Neural crest cell (in vitro differentiated cells): ENCODE results near the gene NTNG2. TPM values are rescaled to one million over a fixed set of nuclear protein-coding genes. Genes with fewer than 3 reads are reported as not detected.
A peak's percentile ranks its signal among the peaks of the same experiment; 100 is the strongest.

Experiments
- DNase-seq: peaks from one replicate; pipeline ENCODE4 v3.0.0; 2021; ENCODE audit warnings: low read depth, mixed read lengths, low spot score
- H3K27ac Mint-ChIP-seq: one replicate; pipeline ENCODE4 v1.8.0; 2021; ENCODE audit warnings: mild to moderate bottlenecking, mixed read lengths; ENCODE audit not compliant: unreplicated experiment
- H3K27me3 Mint-ChIP-seq: 2 replicates; pipeline ENCODE4 v1.8.0; 2021; ENCODE audit warnings: low read depth, mild to moderate bottlenecking, mixed read lengths
- H3K36me3 Mint-ChIP-seq: 2 replicates; pipeline ENCODE4 v1.8.0; 2021; ENCODE audit warnings: low read depth, mild to moderate bottlenecking, mixed read lengths
- H3K4me1 Mint-ChIP-seq: 2 replicates; pipeline ENCODE4 v1.8.0; 2021; ENCODE audit warnings: mixed read lengths
- H3K4me3 Mint-ChIP-seq: one replicate; pipeline ENCODE4 v1.8.0; 2021; ENCODE audit warnings: mild to moderate bottlenecking, mixed read lengths
- H3K9me3 Mint-ChIP-seq: 2 replicates; pipeline ENCODE4 v1.8.0; 2021; ENCODE audit warnings: mixed read lengths
- total RNA-seq: library from RNA; stranded (reverse); gene quantifications from 2 replicates; pipeline ENCODE4 v1.2.1, GENCODE V29; 2021
- TF ChIP-seq, protein P1 (sequence below): fragments of 200-600 bp; sonication (generic); conservative IDR thresholded peaks from 2 replicates; pipeline ENCODE4 v1.5.0; 2021; ENCODE audit warnings: antibody characterized with exemption, mild to moderate bottlenecking

NTNG2 gene
- total RNA-seq, 1 donor from 2014 or later = 3.6 TPM

DNA sequence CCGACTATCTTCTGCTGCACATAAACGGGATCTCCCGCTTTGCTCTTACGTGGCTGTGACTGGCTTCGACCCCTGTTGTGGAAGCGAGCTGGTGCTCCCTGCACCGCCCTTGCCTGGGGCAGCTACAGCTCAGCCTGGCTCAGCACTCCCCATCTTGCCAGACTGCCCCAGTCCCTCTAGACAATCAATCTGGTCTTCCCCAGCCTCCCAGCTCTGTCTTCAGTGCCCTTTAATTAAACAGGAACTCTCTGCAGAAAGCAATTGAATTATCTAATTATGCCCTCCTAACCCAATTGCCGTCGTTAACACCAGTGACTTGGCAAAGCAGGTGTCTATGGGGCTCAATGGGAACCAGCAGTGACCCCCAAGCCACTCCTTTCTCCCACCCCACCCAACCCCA is 18.9 kb upstream of the NTNG2 start:
- H3K4me3 Mint-ChIP-seq = peak overlapping the region; percentile 35
- no peaks in the 10 kb centered on the region for H3K36me3 Mint-ChIP-seq
- no peak for DNase-seq
- H3K27me3 Mint-ChIP-seq = peaks cover 18% of the 10 kb centered on the region
- H3K4me1 Mint-ChIP-seq = peaks cover 37% of the 10 kb centered on the region
- TF ChIP-seq, protein P1, sequence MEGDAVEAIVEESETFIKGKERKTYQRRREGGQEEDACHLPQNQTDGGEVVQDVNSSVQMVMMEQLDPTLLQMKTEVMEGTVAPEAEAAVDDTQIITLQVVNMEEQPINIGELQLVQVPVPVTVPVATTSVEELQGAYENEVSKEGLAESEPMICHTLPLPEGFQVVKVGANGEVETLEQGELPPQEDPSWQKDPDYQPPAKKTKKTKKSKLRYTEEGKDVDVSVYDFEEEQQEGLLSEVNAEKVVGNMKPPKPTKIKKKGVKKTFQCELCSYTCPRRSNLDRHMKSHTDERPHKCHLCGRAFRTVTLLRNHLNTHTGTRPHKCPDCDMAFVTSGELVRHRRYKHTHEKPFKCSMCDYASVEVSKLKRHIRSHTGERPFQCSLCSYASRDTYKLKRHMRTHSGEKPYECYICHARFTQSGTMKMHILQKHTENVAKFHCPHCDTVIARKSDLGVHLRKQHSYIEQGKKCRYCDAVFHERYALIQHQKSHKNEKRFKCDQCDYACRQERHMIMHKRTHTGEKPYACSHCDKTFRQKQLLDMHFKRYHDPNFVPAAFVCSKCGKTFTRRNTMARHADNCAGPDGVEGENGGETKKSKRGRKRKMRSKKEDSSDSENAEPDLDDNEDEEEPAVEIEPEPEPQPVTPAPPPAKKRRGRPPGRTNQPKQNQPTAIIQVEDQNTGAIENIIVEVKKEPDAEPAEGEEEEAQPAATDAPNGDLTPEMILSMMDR = no peak
- H3K9me3 Mint-ChIP-seq = no peaks in the 10 kb centered on the region
- no peak overlapping the region for H3K27ac Mint-ChIP-seq

DNA sequence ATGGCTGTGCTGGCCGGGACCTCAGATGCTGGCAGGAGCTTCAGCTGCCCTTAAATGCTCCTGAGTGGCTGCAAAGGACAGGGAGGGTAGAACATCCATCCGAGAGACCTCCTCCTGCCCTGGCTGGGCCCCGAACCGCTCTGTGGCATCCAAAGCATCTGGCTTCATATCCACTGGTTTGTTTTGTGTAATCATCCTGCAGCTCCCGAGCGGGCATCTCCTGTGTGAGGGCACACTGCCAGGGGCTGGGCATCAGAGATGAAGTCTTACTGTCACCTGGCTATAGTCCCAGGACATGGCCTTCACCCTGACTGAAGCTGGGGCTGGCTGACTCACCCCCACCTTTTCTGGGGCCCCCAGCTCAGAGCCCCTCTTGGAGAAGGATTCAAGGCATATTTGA is 18.5 kb upstream of the NTNG2 start:
- H3K9me3 Mint-ChIP-seq = no peaks in the 10 kb centered on the region
- TF ChIP-seq, protein P1 = no peak
- peaks cover 21% of the 10 kb centered on the region for H3K27me3 Mint-ChIP-seq
- no peak overlapping the region for H3K27ac Mint-ChIP-seq
- H3K4me3 Mint-ChIP-seq = no peak overlapping the region
- peaks cover 37% of the 10 kb centered on the region for H3K4me1 Mint-ChIP-seq
- H3K36me3 Mint-ChIP-seq = no peaks in the 10 kb centered on the region
- no peak for DNase-seq

DNA sequence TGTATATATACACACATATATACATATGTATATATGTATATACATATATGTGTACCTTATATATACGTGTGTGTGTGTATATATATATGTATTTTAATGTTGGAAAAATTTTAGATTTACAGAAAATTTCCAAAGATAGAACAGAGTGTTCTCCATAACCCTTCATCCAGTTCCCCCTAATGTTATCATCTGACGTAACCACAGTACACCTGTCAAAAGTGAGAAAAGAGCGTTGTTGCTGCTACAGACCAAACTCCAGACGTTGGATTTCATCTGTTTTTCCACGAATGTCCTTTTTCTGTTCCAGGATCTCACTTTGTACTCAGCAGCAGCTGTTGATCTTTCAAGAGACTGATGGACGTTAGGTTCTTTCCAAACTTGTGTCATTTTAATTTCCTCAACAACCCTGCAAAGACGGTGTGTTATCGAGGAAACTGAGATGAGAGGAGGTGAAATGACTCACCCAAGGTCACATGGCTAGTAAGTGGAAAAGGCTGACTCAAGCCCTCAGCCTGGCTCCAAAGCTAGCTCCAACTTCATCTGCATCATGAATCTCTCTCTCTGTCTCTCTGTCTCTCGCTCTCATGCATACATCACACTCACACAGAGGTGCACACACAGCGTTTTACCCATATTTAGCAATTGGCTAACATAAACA is 17.0 kb upstream of the NTNG2 start:
- Mint-ChIP-seq H3K4me3 (no peak overlapping the region), H3K9me3 (no peaks in the 10 kb centered on the region), H3K27ac (no peak overlapping the region), H3K27me3 (peaks cover 25% of the 10 kb centered on the region), H3K36me3 (no peaks in the 10 kb centered on the region), H3K4me1 (peaks cover 29% of the 10 kb centered on the region)
- TF ChIP-seq, protein P1 = no peak
- DNase-seq = no peak

DNA sequence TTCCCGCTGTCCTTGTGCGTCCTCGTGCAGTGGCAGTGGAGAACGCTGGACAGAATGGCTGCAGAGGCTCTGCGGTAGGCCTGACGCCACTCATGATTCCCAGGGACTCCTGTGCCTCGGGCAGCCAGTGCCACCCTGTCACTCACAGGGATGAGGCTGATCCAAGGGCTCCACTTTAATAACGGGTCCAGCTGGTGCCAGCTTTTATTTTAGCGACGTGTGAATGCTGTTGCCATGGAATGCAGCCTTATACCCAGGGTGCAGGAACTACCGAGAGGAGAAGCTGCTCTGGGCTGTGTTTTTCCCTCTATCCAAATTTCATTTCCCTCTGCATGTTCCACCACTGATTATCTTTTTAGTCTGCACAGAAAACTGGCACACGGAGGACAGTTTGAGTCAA is 15.8 kb upstream of the NTNG2 start:
- H3K4me1 Mint-ChIP-seq = peaks cover 17% of the 10 kb centered on the region
- H3K9me3 Mint-ChIP-seq = no peaks in the 10 kb centered on the region

DNA sequence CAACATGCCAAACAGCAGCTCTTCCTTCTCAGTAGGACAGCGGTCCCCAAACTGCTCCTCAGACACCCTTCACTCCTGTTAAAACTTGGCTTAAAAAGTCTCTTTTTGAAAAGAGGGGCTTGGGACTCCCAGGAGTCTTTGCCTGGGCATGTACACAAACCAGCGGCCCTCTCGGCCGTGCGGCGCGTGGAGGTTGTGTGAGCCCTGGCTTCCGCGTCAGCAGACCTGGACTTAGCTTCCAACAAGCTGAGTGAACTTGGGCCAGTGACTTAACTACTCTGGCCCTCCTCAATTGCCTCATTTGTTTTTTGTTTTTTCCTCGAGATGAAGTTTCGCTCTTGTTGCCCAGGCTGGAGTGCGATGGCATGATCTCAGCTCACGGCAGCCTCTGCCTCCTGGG is 15.3 kb upstream of the NTNG2 start:
- no peak overlapping the region for H3K4me3 Mint-ChIP-seq
- TF ChIP-seq, protein P1 = no peak
- peaks cover 23% of the 10 kb centered on the region for H3K27me3 Mint-ChIP-seq
- no peaks in the 10 kb centered on the region for H3K36me3 Mint-ChIP-seq
- no peak for DNase-seq
- peaks cover 11% of the 10 kb centered on the region for H3K4me1 Mint-ChIP-seq
- H3K9me3 Mint-ChIP-seq = no peaks in the 10 kb centered on the region
- H3K27ac Mint-ChIP-seq = no peak overlapping the region

More for the DNA sequence above, 15.8 kb upstream of the NTNG2 start:
- Mint-ChIP-seq H3K4me3 (no peak overlapping the region), H3K36me3 (no peaks in the 10 kb centered on the region), H3K27me3 (peaks cover 24% of the 10 kb centered on the region), H3K27ac (no peak overlapping the region)
- TF ChIP-seq, protein P1 = no peak
- DNase-seq = no peak
